Endodermal cell (in vitro differentiated cells): ENCODE results near the gene CDH13. TPM values are rescaled to one million over a fixed set of nuclear protein-coding genes. Genes with fewer than 3 reads are reported as not detected.

Experiments
- DNase-seq: peaks from one replicate; pipeline ENCODE4 v3.0.0-alpha.2; 2017
- H3K27ac ChIP-seq: 2 replicates; pipeline ENCODE4 v1.5.1; 2013; ENCODE audit warnings: mild to moderate bottlenecking, low read depth, low read length, moderate library complexity
- H3K27me3 ChIP-seq: 2 replicates; pipeline ENCODE4 v1.6.1; 2013; ENCODE audit warnings: mild to moderate bottlenecking, low read length, moderate library complexity; ENCODE audit not compliant: insufficient read depth, control insufficient read depth, poor library complexity, severe bottlenecking
- H3K36me3 ChIP-seq: 2 replicates; pipeline ENCODE4 v1.7.0; 2013; ENCODE audit warnings: mild to moderate bottlenecking, low read length, moderate library complexity; ENCODE audit not compliant: control insufficient read depth, insufficient read depth
- H3K4me1 ChIP-seq: one replicate; pipeline ENCODE4 v1.7.0; 2013; ENCODE audit warnings: low read length; ENCODE audit not compliant: control insufficient read depth, insufficient read depth
- H3K4me3 ChIP-seq: 2 replicates; pipeline ENCODE4 v1.5.1; 2013; ENCODE audit warnings: mild to moderate bottlenecking, low read length, moderate library complexity
- H3K9ac ChIP-seq: 2 replicates; pipeline ENCODE4 v1.6.1; 2013; ENCODE audit warnings: mild to moderate bottlenecking, low read length, moderate library complexity; ENCODE audit not compliant: poor library complexity, severe bottlenecking; ENCODE audit errors: extremely low read depth
- H3K9me3 ChIP-seq: 2 replicates; pipeline ENCODE4 v1.6.1; 2013; ENCODE audit warnings: mild to moderate bottlenecking, low read length, moderate library complexity; ENCODE audit not compliant: control insufficient read depth
- H3K27ac Mint-ChIP-seq: 2 replicates; pipeline ENCODE4 v1.8.0; 2020; ENCODE audit warnings: mixed read lengths
- H3K27me3 Mint-ChIP-seq: 2 replicates; pipeline ENCODE4 v1.8.0; 2021; ENCODE audit warnings: mild to moderate bottlenecking, mixed read lengths; ENCODE audit not compliant: insufficient read depth
- H3K36me3 Mint-ChIP-seq: 2 replicates; pipeline ENCODE4 v1.8.0; 2020; ENCODE audit warnings: low read depth, mixed read lengths
- H3K4me1 Mint-ChIP-seq: 2 replicates; pipeline ENCODE4 v1.8.0; 2020; ENCODE audit warnings: mixed read lengths
- H3K4me3 Mint-ChIP-seq: 2 replicates; pipeline ENCODE4 v1.8.0; 2020; ENCODE audit warnings: mild to moderate bottlenecking, moderate library complexity, mixed read lengths
- H3K9me3 Mint-ChIP-seq: 2 replicates; pipeline ENCODE4 v1.8.0; 2020; ENCODE audit warnings: mild to moderate bottlenecking, mixed read lengths
- WGBS, 2 experiments: methylation state at CpG; one replicate each; pipeline versions ENCODE4 v1.1.5 to v1.1.7; 2013; ENCODE audit warnings: missing lambda C conversion rate in 2 of 2, mixed read lengths in 1 of 2; ENCODE audit not compliant: insufficient coverage in 1 of 2, insufficient read length in 1 of 2; 5-methylcytosine and 5-hydroxymethylcytosine counted together
- total RNA-seq, 2 donors: library from RNA; stranded (reverse); fragmentation: NEBNext Ultra II Directional in 1 of 2; extraction: Animal tissue kit (Norgen Biotek cat#: 25700) in 1 of 2; gene quantifications; 2 replicates in 1 of 2; 3 replicates in 1 of 2; pipeline ENCODE4 v1.2.1, GENCODE V29; 2021
- TF ChIP-seq, protein P1 (sequence below): fragments of 200-600 bp; sonication (generic); conservative IDR thresholded peaks from 2 replicates; pipeline ENCODE4 v1.5.0; 2021; ENCODE audit warnings: antibody characterized with exemption, mild to moderate bottlenecking

Gene CDH13
- total RNA-seq, 2 donors from 2014 or later: 0.86 to 1.8 TPM

DNA sequence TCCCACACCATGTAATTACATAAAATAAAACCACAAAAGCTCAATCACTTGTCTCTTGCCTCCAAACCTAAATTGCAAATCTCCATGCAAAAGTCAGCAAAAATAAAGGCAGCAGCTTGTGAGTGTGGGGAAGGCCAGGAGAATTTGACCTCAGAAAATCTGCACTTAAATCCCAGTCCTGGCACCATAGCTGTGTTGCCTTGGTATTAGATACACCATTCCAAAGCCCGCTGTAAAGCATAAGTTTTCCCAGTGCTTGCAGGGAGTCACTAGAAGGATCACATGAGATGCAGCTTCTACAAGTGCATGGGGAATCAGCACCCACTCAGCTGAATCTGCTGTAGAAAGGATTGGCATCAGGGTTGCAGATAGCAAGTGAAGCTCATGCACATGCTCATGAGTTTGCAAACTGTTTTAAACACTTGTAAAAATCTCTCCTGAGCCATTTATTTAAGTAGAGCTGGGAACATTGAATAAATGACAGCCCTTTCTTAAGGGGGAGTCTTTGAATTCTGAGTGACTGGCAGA is 686.0 kb downstream of the CDH13 start:
- Histone ChIP-seq H3K9ac (no peak overlapping the region), H3K4me3 (no peak overlapping the region), H3K27me3 (no peaks in the 10 kb centered on the region), H3K27ac (no peak overlapping the region), H3K4me1 (no peaks in the 10 kb centered on the region), H3K36me3 (no peaks in the 10 kb centered on the region), H3K9me3 (no peaks in the 10 kb centered on the region)
- no peaks in the 10 kb centered on the region for H3K9me3 Mint-ChIP-seq
- TF ChIP-seq, protein P1, sequence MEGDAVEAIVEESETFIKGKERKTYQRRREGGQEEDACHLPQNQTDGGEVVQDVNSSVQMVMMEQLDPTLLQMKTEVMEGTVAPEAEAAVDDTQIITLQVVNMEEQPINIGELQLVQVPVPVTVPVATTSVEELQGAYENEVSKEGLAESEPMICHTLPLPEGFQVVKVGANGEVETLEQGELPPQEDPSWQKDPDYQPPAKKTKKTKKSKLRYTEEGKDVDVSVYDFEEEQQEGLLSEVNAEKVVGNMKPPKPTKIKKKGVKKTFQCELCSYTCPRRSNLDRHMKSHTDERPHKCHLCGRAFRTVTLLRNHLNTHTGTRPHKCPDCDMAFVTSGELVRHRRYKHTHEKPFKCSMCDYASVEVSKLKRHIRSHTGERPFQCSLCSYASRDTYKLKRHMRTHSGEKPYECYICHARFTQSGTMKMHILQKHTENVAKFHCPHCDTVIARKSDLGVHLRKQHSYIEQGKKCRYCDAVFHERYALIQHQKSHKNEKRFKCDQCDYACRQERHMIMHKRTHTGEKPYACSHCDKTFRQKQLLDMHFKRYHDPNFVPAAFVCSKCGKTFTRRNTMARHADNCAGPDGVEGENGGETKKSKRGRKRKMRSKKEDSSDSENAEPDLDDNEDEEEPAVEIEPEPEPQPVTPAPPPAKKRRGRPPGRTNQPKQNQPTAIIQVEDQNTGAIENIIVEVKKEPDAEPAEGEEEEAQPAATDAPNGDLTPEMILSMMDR: no peak
- peaks cover 5% of the 10 kb centered on the region for H3K4me1 Mint-ChIP-seq
- H3K36me3 Mint-ChIP-seq: no peaks in the 10 kb centered on the region
- no peak for DNase-seq
- WGBS, 2 experiments: 83 to 94% methylated on average over 1 of the region's 1 CpG
- H3K27ac Mint-ChIP-seq: no peak overlapping the region
- no peaks in the 10 kb centered on the region for H3K27me3 Mint-ChIP-seq
- no peak overlapping the region for H3K4me3 Mint-ChIP-seq

DNA sequence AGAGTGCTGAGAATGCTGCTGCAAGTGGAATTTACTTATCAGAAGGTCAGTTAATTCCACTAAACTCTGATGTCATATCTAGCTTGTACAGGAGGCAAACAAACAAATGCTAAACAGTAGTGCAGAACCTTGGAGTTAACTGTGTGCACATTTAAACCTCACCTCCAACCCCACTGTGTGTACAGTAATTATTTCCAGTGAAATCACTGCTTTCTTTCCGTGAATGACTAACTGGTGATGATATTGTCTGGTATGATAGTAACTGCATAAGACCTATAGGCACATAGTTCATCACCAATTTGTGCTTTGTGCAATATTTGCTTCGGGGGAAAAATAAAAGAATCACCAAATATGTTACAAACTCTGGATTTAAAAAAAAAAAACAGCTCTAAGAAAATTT is 688.5 kb downstream of the CDH13 start:
- no peaks in the 10 kb centered on the region for H3K4me1 ChIP-seq

DNA sequence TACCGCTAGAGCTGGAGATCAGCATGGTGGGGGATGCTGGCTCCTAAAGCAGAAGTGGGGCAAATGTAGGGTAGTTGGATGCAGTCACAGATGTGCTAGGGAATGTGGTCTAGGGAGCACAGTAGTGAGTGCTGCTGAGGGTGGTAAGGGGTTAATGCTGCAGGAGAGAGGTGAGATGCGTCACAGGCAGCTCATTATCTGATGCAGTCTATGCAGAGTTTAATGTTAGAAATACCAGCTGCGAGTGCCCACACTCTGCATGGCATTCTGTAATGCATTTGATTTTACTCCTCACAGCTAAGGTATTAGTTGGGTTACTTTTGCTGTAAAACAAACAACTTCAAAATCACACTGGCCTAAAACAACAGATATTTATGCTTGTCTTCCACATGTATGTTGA is 689.7 kb downstream of the CDH13 start:
- H3K9me3 Mint-ChIP-seq: no peaks in the 10 kb centered on the region
- TF ChIP-seq, protein P1: no peak
- H3K4me1 Mint-ChIP-seq: peaks cover 5% of the 10 kb centered on the region
- Histone ChIP-seq H3K36me3 (no peaks in the 10 kb centered on the region), H3K27me3 (no peaks in the 10 kb centered on the region), H3K27ac (no peak overlapping the region), H3K9ac (no peak overlapping the region), H3K4me1 (no peaks in the 10 kb centered on the region), H3K4me3 (no peak overlapping the region), H3K9me3 (no peaks in the 10 kb centered on the region)
- no peak for DNase-seq
- no peaks in the 10 kb centered on the region for H3K27me3 Mint-ChIP-seq
- H3K36me3 Mint-ChIP-seq: no peaks in the 10 kb centered on the region
- H3K4me3 Mint-ChIP-seq: no peak overlapping the region
- no peak overlapping the region for H3K27ac Mint-ChIP-seq
- WGBS, 2 experiments: 79 to 95% methylated on average over 3 of the region's 3 CpGs

More for the DNA sequence above, 688.5 kb downstream of the CDH13 start:
- no CpG with 5 or more reads among the region's 2 CpGs for WGBS, 2 experiments
- H3K4me1 Mint-ChIP-seq: peaks cover 5% of the 10 kb centered on the region
- Histone ChIP-seq H3K27ac (no peak overlapping the region), H3K4me3 (no peak overlapping the region), H3K9ac (no peak overlapping the region), H3K36me3 (no peaks in the 10 kb centered on the region), H3K9me3 (no peaks in the 10 kb centered on the region), H3K27me3 (no peaks in the 10 kb centered on the region)
- H3K36me3 Mint-ChIP-seq: no peaks in the 10 kb centered on the region
- no peak overlapping the region for H3K27ac Mint-ChIP-seq
- no peaks in the 10 kb centered on the region for H3K27me3 Mint-ChIP-seq
- no peaks in the 10 kb centered on the region for H3K9me3 Mint-ChIP-seq
- DNase-seq: no peak
- TF ChIP-seq, protein P1: no peak
- no peak overlapping the region for H3K4me3 Mint-ChIP-seq
